IMR-90 (cell line): ENCODE measurements around the gene CDKL5. TPM values are rescaled to one million over a fixed set of nuclear protein-coding genes. Genes with fewer than 3 reads are reported as not detected.

ENCODE experiments used
- ATAC-seq: fragments of 200-7000 bp; cut with Tn5 transposase; 2 replicates; pipeline ENCODE4 v1.9.1; 2020; ENCODE audit warnings: low read depth, mild to moderate bottlenecking, moderate library complexity
- BruUV-seq: library from RNA; stranded (reverse); fragments of 400-500 nt; replicated peaks from 2 replicates; lab custom pipeline; 2021; lab: Mats Ljungman, UMichigan
- CTCF ChIA-PET: fragments of 300-600 bp; formaldehyde crosslinking; extraction: SDS; loops from one replicate; lab custom pipeline; 2021; ENCODE audit warnings: antibody characterized with exemption; lab: Yijun Ruan, JAX
- POLR2A ChIA-PET: fragments of 300-600 bp; sonication (Branson Sonifier 250); formaldehyde crosslinking; loops from one replicate; lab custom pipeline; 2022; ENCODE audit warnings: antibody characterized with exemption; ENCODE audit not compliant: unreplicated experiment; lab: Charles Lee
- DNase-seq: peaks from one replicate; pipeline ENCODE4 v3.0.0; 2013
- H2AFZ ChIP-seq: replicated peaks from 2 replicates; pipeline ENCODE3; 2013; ENCODE audit warnings: low read length, mild to moderate bottlenecking; ENCODE audit not compliant: poor library complexity
- H2AK5ac ChIP-seq: 2 replicates; pipeline ENCODE4 v1.6.1; 2013; ENCODE audit warnings: low read depth, low read length, inconsistent platforms
- H2AK9ac ChIP-seq: replicated peaks from 2 replicates; pipeline ENCODE3; 2013; ENCODE audit warnings: mild to moderate bottlenecking, low read depth, low read length, moderate library complexity; ENCODE audit not compliant: poor library complexity
- H2BK120ac ChIP-seq: 2 replicates; pipeline ENCODE4 v1.6.1; 2013; ENCODE audit warnings: low read depth, low read length, inconsistent platforms
- H2BK15ac ChIP-seq: 3 replicates; pipeline ENCODE4 v1.6.1; 2013; ENCODE audit warnings: low read depth, low read length, inconsistent platforms
- H2BK20ac ChIP-seq: 2 replicates; pipeline ENCODE4 v1.6.1; 2013; ENCODE audit warnings: low read depth, mild to moderate bottlenecking, inconsistent platforms, low read length, moderate library complexity
- H2BK5ac ChIP-seq: 2 replicates; pipeline ENCODE4 v1.6.1; 2013; ENCODE audit warnings: mild to moderate bottlenecking, low read depth, low read length, inconsistent platforms; ENCODE audit not compliant: poor library complexity, severe bottlenecking
- H3K14ac ChIP-seq: replicated peaks from 2 replicates; pipeline ENCODE4 v1.6.1; 2013; ENCODE audit warnings: low read depth, low read length, inconsistent platforms
- H3K18ac ChIP-seq: 2 replicates; pipeline ENCODE4 v1.6.1; 2013; ENCODE audit warnings: low read depth, low read length, control low read depth
- H3K23ac ChIP-seq: 2 replicates; pipeline ENCODE4 v1.6.1; 2013; ENCODE audit warnings: low read depth, low read length, inconsistent platforms
- H3K27ac ChIP-seq: 2 replicates; pipeline ENCODE4 v1.5.1; 2013; ENCODE audit warnings: mild to moderate bottlenecking, control low read depth, low read length; ENCODE audit not compliant: insufficient read depth
- H3K27me3 ChIP-seq: 2 replicates; pipeline ENCODE4 v1.6.1; 2013; ENCODE audit warnings: low read length; ENCODE audit not compliant: control insufficient read depth, insufficient read depth
- H3K36me3 ChIP-seq: 2 replicates; pipeline ENCODE4 v1.6.1; 2013; ENCODE audit warnings: low read length, mixed read lengths; ENCODE audit not compliant: control insufficient read depth, insufficient read depth
- H3K4ac ChIP-seq: 2 replicates; pipeline ENCODE4 v1.6.1; 2013; ENCODE audit warnings: low read depth, low read length, inconsistent platforms
- H3K4me1 ChIP-seq: 2 replicates; pipeline ENCODE4 v1.6.1; 2013; ENCODE audit warnings: low read length, mixed read lengths; ENCODE audit not compliant: control insufficient read depth, insufficient read depth
- H3K4me2 ChIP-seq: 2 replicates; pipeline ENCODE4 v1.6.1; 2013; ENCODE audit warnings: low read depth, mild to moderate bottlenecking, control low read depth, low read length, moderate library complexity
- H3K4me3 ChIP-seq: 2 replicates; pipeline ENCODE4 v1.5.1; 2013; ENCODE audit warnings: low read depth, mild to moderate bottlenecking, control low read depth, low read length, moderate library complexity; ENCODE audit not compliant: insufficient read depth
- H3K56ac ChIP-seq: 2 replicates; pipeline ENCODE4 v1.6.1; 2013; ENCODE audit warnings: low read length, inconsistent platforms; ENCODE audit not compliant: insufficient read depth; ENCODE audit errors: extremely low read depth
- H3K79me1 ChIP-seq, 2 experiments: 2 replicates each; pipeline ENCODE4 v1.6.1; 2013; ENCODE audit warnings: low read length in 2 of 2, inconsistent platforms in 1 of 2, low read depth in 1 of 2
- H3K9ac ChIP-seq: 2 replicates; pipeline ENCODE4 v1.6.1; 2013; ENCODE audit warnings: low read depth, low read length, control low read depth
- H3K9me1 ChIP-seq: 2 replicates; pipeline ENCODE4 v1.6.1; 2013; ENCODE audit warnings: low read length, inconsistent platforms; ENCODE audit not compliant: insufficient read depth
- H3K9me3 ChIP-seq: 2 replicates; pipeline ENCODE4 v1.6.1; 2013; ENCODE audit warnings: low read length; ENCODE audit not compliant: control insufficient read depth, insufficient read depth
- H4K20me1 ChIP-seq: 2 replicates; pipeline ENCODE4 v1.6.1; 2013; ENCODE audit warnings: low read length, inconsistent platforms; ENCODE audit not compliant: insufficient read depth
- H4K5ac ChIP-seq: 2 replicates; pipeline ENCODE4 v1.6.1; 2013; ENCODE audit warnings: mild to moderate bottlenecking, low read depth, low read length, control low read depth
- H4K8ac ChIP-seq, 2 experiments: 2 replicates each; pipeline ENCODE4 v1.6.1; 2013; ENCODE audit warnings: low read depth in 2 of 2, low read length in 2 of 2, control low read depth in 1 of 2, inconsistent platforms in 1 of 2
- H4K91ac ChIP-seq: 2 replicates; pipeline ENCODE4 v1.6.1; 2013; ENCODE audit warnings: low read depth, low read length, inconsistent platforms; ENCODE audit not compliant: insufficient read depth
- BHLHE40 ChIP-seq: fragments of 150-350 bp; IDR thresholded peaks from 2 replicates; pipeline ENCODE4 v1.6.1; 2016; ENCODE audit warnings: mild to moderate bottlenecking, low read depth, low read length
- CEBPB ChIP-seq: IDR thresholded peaks from 2 replicates; pipeline ENCODE4 v1.6.1; 2012; ENCODE audit warnings: low read depth, low read length, improper control_type of control experiment
- CHD1 ChIP-seq: IDR thresholded peaks from 2 replicates; pipeline ENCODE4 v1.6.1; 2012; ENCODE audit warnings: low read depth, low read length, improper control_type of control experiment
- FOS ChIP-seq: fragments of 150-350 bp; IDR thresholded peaks from 2 replicates; pipeline ENCODE4 v1.6.1; 2016; ENCODE audit warnings: low read depth, low read length
- MAFK ChIP-seq: IDR thresholded peaks from 2 replicates; pipeline ENCODE4 v1.6.1; 2012; ENCODE audit warnings: low read depth, low read length, improper control_type of control experiment
- MAZ ChIP-seq: IDR thresholded peaks from 2 replicates; pipeline ENCODE4 v1.6.1; 2012; ENCODE audit warnings: low read depth, mild to moderate bottlenecking, low read length, improper control_type of control experiment, moderate library complexity, borderline replicate concordance
- MXI1 ChIP-seq: IDR thresholded peaks from 2 replicates; pipeline ENCODE4 v1.6.1; 2012; ENCODE audit warnings: low read depth, mild to moderate bottlenecking, low read length, moderate library complexity, borderline replicate concordance
- NFE2L2 ChIP-seq: fragments of 150-350 bp; IDR thresholded peaks from 2 replicates; pipeline ENCODE4 v1.6.1; 2016; ENCODE audit warnings: low read depth, mild to moderate bottlenecking, low read length
- POLR2A ChIP-seq: IDR thresholded peaks from 2 replicates; pipeline ENCODE4 v1.6.1; 2012; ENCODE audit warnings: mild to moderate bottlenecking, low read depth, low read length
- RAD21 ChIP-seq: IDR thresholded peaks from 2 replicates; pipeline ENCODE4 v1.6.1; 2012; ENCODE audit warnings: low read length, improper control_type of control experiment
- RCOR1 ChIP-seq: IDR thresholded peaks from 2 replicates; pipeline ENCODE4 v1.6.1; 2012; ENCODE audit warnings: mild to moderate bottlenecking, low read length, improper control_type of control experiment; ENCODE audit not compliant: insufficient replicate concordance
- RFX5 ChIP-seq: IDR thresholded peaks from 2 replicates; pipeline ENCODE4 v1.8.0; 2012; ENCODE audit warnings: low read depth, mild to moderate bottlenecking, low read length, moderate library complexity
- SMC3 ChIP-seq: fragments of 150-350 bp; IDR thresholded peaks from 2 replicates; pipeline ENCODE4 v1.6.1; 2016; ENCODE audit warnings: low read depth, mild to moderate bottlenecking, antibody characterized with exemption, low read length, moderate library complexity
- WGBS, 2 experiments: methylation state at CpG; one replicate each; pipeline versions ENCODE4 v1.1.5 to v1.1.7; 2013; ENCODE audit warnings: missing lambda C conversion rate in 2 of 2; ENCODE audit not compliant: insufficient read length in 1 of 2; ENCODE audit errors: extremely low coverage in 2 of 2; 5-methylcytosine and 5-hydroxymethylcytosine counted together
- dilution Hi-C: fragments of 300-500 bp; cut with HindIII; formaldehyde crosslinking; loops from one replicate; pipeline ENCODE4 v1.14.3; 2018; ENCODE audit warnings: low sequenced_read_pairs; ENCODE audit not compliant: unreplicated experiment
- in situ Hi-C: fragments of 300-500 bp; cut with MboI; formaldehyde crosslinking; loops from 3 replicates; pipeline ENCODE4 v1.14.3; 2019; ENCODE audit warnings: low sequenced_read_pairs, inconsistent platforms, mixed read lengths
- intact Hi-C: fragments of 100-400 bp; cut with micrococcal nuclease; formaldehyde crosslinking; loops from 2 replicates; pipeline ENCODE4 v1.10.0; 2022
- polyA plus RNA-seq, 3 experiments: library from polyadenylated mRNA; depleted of rRNA; stranded (reverse); fragments of >200 nt; gene quantifications; 2 replicates each; pipeline ENCODE4 v1.2.3, GENCODE V29; 2012; ENCODE audit warnings: low replicate concordance in 1 of 3
- total RNA-seq: library from RNA; depleted of rRNA; stranded (reverse); fragments of >200 nt; gene quantifications from 2 replicates; pipeline ENCODE4 v1.2.3, GENCODE V29; 2012
- TF ChIP-seq, protein P1 (sequence below): conservative IDR thresholded peaks from 2 replicates; pipeline ENCODE4 v1.5.1; 2012; ENCODE audit warnings: mild to moderate bottlenecking, low read depth, low read length, improper control_type of control experiment
- TF ChIP-seq, protein P2 (sequence below): fragments of 150-350 bp; IDR thresholded peaks from 2 replicates; pipeline ENCODE4 v1.6.1; 2017; ENCODE audit warnings: mild to moderate bottlenecking, antibody characterized with exemption, low read length, low read depth
- TF ChIP-seq, protein P3 (sequence below): fragments of 150-350 bp; IDR thresholded peaks from 2 replicates; pipeline ENCODE4 v1.6.1; 2016; ENCODE audit warnings: low read depth, mild to moderate bottlenecking, low read length, moderate library complexity, borderline replicate concordance

CDKL5 gene
- total and polyA plus RNA-seq, 2 of the 4 experiments (the other 2 are of a cell fraction), result 3.5 to 9.7 TPM

DNA sequence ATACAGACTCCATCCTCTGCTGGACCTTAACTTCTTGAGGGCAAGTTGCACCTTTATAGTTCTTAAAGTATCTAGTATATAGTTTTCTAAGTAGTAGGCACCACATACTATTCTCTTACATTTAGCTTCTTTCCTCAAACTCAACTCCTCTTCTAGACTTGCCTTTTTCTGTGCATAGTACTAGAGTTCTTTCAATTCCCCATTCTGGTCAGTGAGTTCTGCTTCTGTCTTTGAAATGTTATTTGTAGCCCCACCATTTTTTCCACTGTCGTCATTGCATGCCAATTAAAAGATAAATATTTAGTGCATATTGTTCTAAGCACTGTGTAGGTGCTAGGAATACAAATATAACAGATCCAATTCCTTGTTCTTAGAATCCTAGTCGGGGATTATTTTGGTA, 31.6 kb downstream of the CDKL5 start:
- Histone ChIP-seq H3K56ac (no peak overlapping the region), H2AK5ac (no peak overlapping the region), H2BK15ac (no peak overlapping the region), H4K5ac (no peak overlapping the region), H3K4me2 (no peak overlapping the region), H3K14ac (no peak overlapping the region), H4K8ac (no peak overlapping the region), H3K27me3 (no peaks in the 10 kb centered on the region), H3K79me1 (peaks cover 0 to 14% of the 10 kb centered on the region in 2 experiments; a peak in 2 of 4 replicates), H3K9me3 (no peaks in the 10 kb centered on the region), H4K91ac (no peak overlapping the region), H2BK120ac (no peak overlapping the region), H2AK9ac (no peak overlapping the region), H3K9ac (no peak overlapping the region), H3K4me3 (no peak overlapping the region), H3K23ac (no peak overlapping the region), H3K36me3 (no peaks in the 10 kb centered on the region), H4K20me1 (no peaks in the 10 kb centered on the region), H2AFZ (no peak overlapping the region), H3K9me1 (no peaks in the 10 kb centered on the region), H2BK5ac (no peak overlapping the region), H3K18ac (no peak overlapping the region), H3K27ac (no peak overlapping the region), H3K4ac (no peak overlapping the region), H3K4me1 (no peaks in the 10 kb centered on the region), H2BK20ac (no peak overlapping the region)
- intact Hi-C loops, result no loop called here
- dilution Hi-C loops, result no loop called here
- no CpG with 5 or more reads among the region's 2 CpGs for WGBS, 2 experiments
- in situ Hi-C loops, result no loop called here
- no TSS peak for BruUV-seq
- ATAC-seq, result no peak
- TF ChIP-seq CEBPB (no peak), BHLHE40 (no peak), SMC3 (no peak), POLR2A (no peak), RAD21 (no peak), MXI1 (no peak), RFX5 (no peak), CHD1 (no peak), RCOR1 (no peak), MAFK (no peak), MAZ (no peak), NFE2L2 (no peak), FOS (no peak)
- TF ChIP-seq, protein P1, sequence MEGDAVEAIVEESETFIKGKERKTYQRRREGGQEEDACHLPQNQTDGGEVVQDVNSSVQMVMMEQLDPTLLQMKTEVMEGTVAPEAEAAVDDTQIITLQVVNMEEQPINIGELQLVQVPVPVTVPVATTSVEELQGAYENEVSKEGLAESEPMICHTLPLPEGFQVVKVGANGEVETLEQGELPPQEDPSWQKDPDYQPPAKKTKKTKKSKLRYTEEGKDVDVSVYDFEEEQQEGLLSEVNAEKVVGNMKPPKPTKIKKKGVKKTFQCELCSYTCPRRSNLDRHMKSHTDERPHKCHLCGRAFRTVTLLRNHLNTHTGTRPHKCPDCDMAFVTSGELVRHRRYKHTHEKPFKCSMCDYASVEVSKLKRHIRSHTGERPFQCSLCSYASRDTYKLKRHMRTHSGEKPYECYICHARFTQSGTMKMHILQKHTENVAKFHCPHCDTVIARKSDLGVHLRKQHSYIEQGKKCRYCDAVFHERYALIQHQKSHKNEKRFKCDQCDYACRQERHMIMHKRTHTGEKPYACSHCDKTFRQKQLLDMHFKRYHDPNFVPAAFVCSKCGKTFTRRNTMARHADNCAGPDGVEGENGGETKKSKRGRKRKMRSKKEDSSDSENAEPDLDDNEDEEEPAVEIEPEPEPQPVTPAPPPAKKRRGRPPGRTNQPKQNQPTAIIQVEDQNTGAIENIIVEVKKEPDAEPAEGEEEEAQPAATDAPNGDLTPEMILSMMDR, result no peak
- TF ChIP-seq, protein P2, sequence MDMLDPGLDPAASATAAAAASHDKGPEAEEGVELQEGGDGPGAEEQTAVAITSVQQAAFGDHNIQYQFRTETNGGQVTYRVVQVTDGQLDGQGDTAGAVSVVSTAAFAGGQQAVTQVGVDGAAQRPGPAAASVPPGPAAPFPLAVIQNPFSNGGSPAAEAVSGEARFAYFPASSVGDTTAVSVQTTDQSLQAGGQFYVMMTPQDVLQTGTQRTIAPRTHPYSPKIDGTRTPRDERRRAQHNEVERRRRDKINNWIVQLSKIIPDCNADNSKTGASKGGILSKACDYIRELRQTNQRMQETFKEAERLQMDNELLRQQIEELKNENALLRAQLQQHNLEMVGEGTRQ, result no peak
- TF ChIP-seq, protein P3, sequence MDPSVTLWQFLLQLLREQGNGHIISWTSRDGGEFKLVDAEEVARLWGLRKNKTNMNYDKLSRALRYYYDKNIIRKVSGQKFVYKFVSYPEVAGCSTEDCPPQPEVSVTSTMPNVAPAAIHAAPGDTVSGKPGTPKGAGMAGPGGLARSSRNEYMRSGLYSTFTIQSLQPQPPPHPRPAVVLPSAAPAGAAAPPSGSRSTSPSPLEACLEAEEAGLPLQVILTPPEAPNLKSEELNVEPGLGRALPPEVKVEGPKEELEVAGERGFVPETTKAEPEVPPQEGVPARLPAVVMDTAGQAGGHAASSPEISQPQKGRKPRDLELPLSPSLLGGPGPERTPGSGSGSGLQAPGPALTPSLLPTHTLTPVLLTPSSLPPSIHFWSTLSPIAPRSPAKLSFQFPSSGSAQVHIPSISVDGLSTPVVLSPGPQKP, result no peak
- DNase-seq, result no peak
- ChIA-PET POLR2A (no interaction called here), CTCF (no interaction called here)
